T-helper 2 cell (primary cell): ENCODE measurements around the gene AVEN.
"Not testable (repeated sequence)": the region's sequence is repeated elsewhere in the genome, so short reads cannot be mapped to it uniquely, and the experiment has no call there.

Experiments used
- DNase-seq, 5 experiments: peaks; one replicate each; pipeline versions ENCODE4 v3.0.0 to v3.0.0-alpha.2; 2012 to 2022
- total RNA-seq, 2 donors: gene quantifications; one replicate each; lab custom pipeline; 2026; lab: John Stamatoyannopoulos, UW

AVEN gene, protein sequence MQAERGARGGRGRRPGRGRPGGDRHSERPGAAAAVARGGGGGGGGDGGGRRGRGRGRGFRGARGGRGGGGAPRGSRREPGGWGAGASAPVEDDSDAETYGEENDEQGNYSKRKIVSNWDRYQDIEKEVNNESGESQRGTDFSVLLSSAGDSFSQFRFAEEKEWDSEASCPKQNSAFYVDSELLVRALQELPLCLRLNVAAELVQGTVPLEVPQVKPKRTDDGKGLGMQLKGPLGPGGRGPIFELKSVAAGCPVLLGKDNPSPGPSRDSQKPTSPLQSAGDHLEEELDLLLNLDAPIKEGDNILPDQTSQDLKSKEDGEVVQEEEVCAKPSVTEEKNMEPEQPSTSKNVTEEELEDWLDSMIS
- 5.6 to 7.1 reads per million in 2 donors for total RNA-seq

DNA sequence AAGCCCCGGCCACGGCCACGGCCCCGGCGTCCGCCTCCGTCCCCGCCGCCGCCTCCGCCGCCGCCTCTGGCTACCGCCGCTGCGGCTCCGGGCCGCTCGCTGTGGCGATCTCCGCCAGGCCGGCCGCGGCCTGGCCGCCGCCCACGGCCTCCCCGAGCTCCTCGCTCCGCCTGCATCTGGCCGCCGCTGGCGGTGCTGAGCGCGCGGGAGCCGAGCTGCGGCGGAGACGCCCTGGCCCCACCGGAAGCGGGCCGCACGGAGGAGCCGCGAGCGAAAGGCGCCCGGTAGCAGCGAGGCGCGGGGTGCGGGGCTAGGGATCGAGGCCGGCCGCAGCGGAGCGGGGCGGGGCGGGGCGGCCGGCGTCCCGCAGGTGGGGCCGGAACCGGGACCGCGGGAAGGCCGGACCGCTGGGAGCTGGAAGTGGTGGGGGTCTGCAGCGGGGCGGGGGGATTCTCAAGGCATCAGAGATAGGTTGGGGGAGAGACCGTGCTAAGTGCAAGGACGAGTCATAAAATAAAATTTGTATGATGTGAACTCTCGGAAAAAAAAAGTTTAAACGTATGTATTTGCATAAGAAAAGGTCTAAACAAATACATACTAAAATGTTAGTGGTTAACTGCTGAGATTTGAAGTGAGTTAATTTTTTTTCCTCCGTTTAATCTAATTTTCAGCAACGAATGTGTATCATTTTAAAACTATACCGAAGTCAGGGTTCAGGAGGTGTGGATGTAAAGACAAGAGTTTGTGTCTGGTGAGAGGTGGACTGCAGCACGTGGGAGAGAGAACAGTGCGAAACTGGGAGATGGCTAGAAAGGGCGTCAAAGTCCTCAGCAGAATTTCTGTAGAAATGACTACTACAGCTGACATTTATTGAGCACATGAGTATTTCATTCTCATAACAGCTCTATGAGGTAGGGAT lies at the start of gene AVEN:
TSS of gene AVEN (minus strand) at position 334 of the 919 bp plus-strand sequence. CDS start at position 176, 158 bp downstream.
- peak; percentile 26 to 85 (median 45) for DNase-seq

DNA sequence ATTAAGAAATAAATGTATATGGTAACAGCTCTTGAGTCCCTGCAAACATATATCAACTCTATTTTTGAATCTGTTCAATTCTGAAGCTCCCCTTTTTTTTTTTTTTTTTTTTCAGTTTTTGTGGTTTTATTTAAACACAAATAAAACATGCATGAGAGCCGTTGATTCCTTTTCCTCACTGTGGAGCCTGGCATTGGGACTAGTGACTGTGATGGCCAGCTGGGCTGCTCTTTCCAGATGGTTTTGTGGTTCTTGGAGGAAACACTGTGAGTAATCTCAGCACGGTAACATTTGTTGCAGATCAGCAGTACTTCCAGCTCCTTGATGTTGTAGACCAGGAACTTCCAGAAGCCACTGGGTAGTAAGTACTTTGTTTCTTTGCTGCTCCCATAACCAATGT lies 46.7 kb upstream of the AVEN start:
- DNase-seq, result no peak

DNA sequence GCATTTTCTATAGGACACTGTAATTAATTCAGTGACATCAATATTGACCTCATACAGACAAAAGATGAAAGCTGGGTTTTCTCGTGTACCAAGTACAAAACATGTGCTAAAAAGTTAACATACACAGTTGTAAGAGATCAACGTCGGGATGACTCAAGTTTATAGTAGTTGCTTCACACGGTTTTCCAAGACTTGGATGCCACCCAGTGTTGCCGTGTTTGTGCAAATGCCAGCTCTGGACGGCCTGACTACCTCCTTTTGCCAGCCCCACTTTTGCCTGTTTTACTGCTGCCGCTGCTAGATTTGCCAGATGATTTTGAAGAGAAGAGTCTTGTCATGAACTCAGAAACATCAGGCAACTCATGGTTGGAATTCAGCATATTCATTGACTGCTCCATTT lies 45.1 kb upstream of the AVEN start:
- DNase-seq, result no peak

GRCh38 chr15:34079904-34080303 lies 40.9 kb upstream of the AVEN start:
- DNase-seq, result no peak

GRCh38 chr15:34078900-34079299 lies 39.9 kb upstream of the AVEN start:
- DNase-seq, result no peak

DNA sequence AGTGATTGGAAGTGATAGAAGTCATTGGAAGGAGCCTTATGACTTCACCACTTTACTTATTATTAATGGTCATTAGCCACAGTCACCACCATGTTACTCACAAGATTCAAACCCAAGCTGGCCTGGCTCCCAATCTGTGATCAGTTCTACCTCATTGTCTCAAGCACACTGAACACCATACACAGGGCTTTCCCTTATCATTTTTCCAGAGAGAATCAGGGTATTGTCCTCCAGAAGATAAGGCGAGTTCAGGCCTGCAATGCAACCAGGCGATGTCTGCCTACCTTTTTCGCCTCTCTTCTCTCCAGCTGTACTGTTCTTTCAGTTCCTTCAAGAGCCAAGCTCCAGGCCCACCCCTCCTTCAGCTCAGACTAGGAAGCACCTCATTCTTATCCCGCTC lies 37.8 kb upstream of the AVEN start:
- no peak for DNase-seq

DNA sequence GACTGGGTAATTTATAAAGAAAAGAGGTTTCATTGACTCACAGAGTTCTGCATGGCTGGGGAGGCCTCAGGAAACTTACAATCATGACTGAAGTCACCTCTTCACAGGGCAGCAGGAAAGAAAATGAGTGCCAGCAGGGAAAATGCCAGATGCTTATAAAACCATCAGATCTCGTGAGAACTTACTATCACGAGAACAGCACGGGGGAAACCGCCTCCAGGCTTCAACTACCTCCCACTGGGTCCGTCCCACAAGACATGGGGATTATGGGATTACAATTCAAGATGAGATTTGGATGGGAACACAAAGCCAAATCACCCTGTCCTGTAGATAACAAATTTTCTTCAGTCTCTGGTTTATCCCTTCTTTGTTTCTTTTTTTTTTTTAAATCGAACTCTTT lies 31.0 kb upstream of the AVEN start:
- DNase-seq, result no peak

- DNase-seq, result no peak
These were observed 26.9 kb upstream of the AVEN start for GRCh38 chr15:34065941-34066340.

GRCh38 chr15:34065261-34065660 lies 26.3 kb upstream of the AVEN start:
- no peak for DNase-seq

DNA sequence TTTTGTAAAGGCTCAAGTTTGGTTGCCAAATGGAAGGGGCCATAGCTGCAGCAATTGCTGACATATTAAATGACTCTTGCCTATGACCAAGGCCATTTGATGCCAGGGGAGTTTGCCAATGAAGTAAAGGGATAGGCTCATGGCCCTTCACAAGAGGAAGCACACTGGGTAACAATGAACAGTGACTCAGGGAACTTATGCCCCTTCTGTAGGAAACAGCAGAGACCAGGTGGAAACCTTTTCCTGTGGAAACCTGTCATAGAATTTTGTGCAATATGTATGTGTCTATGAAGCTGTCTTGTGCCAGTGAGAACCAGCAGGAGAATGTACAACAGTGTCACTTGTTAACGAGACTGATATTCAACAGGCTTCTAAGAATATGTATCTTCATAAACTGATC lies 25.4 kb upstream of the AVEN start:
- DNase-seq, result no peak

DNA sequence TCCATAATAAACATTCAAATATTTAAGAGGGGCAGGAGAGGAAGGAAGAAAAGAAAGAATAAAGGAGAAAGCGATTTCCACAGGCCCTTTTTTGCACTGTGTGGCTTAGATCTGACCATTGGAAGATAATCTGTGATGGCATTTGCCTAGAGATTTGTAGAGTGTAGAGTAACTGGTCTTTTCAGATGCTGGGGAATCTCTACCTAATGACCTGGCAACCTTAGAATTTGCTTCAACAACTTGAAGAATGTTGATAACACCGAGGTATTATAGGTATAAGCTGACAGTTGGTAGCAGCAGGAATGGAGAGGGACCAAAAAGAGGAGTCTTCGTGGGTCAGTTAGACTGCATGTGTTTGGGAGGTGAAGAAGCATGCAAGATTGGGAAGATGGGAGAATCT lies 20.9 kb upstream of the AVEN start:
- no peak for DNase-seq

GRCh38 chr15:34059476-34059875 lies 20.5 kb upstream of the AVEN start:
- DNase-seq, result no peak

- no peak for DNase-seq
These were observed 17.9 kb upstream of the AVEN start for GRCh38 chr15:34056911-34057310.

GRCh38 chr15:34055868-34056595 lies 17.0 kb upstream of the AVEN start:
- no peak for DNase-seq

- DNase-seq, result no peak
These were observed 15.2 kb upstream of the AVEN start for GRCh38 chr15:34054081-34054707.

- DNase-seq, result not testable (repeated sequence)
These were observed 11.4 kb upstream of the AVEN start for GRCh38 chr15:34050385-34050784.

DNA sequence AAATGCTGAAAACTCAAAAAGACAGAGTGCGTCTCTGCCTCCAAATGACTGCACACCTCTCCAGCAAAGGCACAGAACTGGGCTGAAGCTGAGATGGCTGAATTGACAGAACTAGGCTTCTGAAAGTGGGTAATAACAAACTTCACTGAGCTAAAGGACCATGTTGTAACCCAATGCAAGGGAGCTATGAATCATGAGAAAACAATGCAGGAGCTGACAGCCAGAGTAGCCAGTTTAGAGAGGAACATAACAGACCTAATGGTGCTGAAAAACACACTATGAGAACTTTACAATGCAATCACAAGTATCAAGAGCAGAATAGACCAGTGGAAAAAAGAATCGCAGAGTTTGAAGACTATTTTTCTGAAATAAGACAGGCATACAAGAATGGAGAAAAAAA lies 10.1 kb upstream of the AVEN start:
- DNase-seq, result no peak

DNA sequence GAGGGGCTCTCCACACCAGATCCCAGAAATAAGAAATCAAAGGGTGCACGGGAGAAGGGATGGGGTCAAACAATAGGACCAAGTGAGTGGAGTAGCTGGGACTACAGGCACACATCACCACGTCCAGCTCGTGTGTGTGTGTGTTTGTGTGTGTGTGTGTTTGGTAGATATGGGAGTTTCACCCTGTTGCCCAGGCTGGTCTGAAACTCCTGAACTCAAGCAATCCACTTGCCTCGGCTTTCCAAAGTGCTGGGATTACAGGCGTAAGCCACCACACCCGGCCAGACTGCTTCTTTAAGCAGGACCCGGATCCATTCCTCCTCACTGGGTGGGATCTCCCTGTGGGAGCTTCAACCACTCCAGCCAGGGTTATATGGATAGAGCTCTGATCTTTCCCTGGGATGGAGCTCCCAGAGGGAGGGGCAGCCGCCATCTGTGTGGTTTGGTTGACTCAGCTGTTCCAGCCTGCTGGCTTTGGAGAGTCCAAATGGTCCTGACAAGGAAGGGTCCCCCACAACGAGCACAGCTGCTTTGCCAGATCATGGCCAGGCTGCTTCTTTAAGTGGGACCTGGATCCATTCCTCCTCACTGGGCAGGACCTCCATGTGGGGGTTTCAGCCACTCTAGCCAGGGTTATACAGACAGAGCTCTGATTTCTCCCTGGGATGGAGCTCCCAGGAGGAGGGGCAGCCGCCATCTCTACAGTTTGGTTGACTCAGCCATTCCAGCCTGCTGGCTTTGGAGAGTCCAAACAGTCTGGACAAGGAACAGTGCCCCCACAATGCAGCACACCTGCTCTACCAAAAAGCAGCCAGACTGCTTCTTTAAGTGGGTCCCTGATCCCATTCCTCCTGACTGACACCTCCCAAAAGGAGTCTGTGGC lies 9.1 kb upstream of the AVEN start:
- no peak for DNase-seq

- DNase-seq, result no peak
These were observed 7.6 kb upstream of the AVEN start for GRCh38 chr15:34046471-34047145.

DNA sequence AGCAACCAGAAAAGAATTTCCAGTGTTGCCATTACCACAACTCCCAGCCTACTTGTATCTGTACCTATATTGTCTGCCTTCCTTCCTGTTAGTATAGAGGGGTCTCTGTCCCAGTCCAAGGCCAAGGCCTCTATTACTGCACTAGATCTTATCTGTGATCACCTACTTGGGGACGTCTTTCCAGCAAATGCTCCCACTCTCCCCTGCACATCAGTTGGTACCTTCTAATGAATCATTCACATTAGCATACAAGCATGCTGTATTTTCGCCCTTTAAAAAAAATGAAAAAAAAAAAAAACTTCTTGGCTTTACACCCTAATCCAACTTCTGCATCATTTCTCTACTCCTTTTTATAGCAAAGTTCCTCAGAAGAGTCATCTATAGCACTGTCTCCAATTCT lies 4.8 kb upstream of the AVEN start:
- DNase-seq, result no peak

GRCh38 chr15:34043391-34043790 lies 4.4 kb upstream of the AVEN start:
- DNase-seq, result no peak
